ENCODE measurements around the gene PHF20. TPM values are rescaled to one million over a fixed set of nuclear protein-coding genes. Genes with fewer than 3 reads are reported as not detected.

The PHF20 gene
- total and polyA plus RNA-seq, 2 donors (not counting 3 experiments of a cell fraction or from before 2014, with no cell fraction given), result 25.0 to 45.8 TPM

DNA sequence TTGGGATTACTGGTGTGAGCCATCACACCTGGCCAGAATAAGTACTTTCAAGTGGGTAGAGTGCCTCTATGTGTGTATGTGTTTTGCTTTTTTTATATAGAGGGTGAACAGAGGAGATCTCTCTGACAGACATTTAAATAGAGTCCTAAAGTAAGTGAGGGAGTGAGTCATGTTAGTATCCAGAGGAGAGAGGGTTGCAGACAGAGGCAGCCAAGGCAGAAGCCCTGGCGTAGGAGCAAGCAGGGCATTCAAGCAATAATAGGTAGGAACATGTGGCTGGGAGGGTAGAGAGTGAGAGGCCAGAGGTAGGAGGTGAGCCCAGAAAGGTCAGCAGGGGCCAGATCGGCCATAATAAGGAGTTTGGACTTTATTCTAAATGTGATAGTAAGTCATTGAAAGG is 48.9 kb downstream of the PHF20 start:
- FAIRE-seq (no peak), DNase-seq (ENCODE audit: low read depth, low spot score) (no peak)
- dilution Hi-C loops (cut with MboI; ENCODE audit: extremely low pct_ligation_motif_present, low sequenced_read_pairs), result no loop called here
- intact Hi-C loops (cut with micrococcal nuclease), result no loop called here
- H3K79me2 ChIP-seq (ENCODE audit: control insufficient read depth, insufficient read depth, low read length), result peaks cover 11% of the 10 kb centered on the region
- CTCF ChIA-PET, result interaction anchor here (1.0 kb wide), 1 partner anchor 10 kb away, joined by 3 read pairs; no protein-coding TSS in a partner anchor
- H2AFZ ChIP-seq (ENCODE audit: low read depth, low read length), result no peak overlapping the region
- TF ChIP-seq, protein P1, sequence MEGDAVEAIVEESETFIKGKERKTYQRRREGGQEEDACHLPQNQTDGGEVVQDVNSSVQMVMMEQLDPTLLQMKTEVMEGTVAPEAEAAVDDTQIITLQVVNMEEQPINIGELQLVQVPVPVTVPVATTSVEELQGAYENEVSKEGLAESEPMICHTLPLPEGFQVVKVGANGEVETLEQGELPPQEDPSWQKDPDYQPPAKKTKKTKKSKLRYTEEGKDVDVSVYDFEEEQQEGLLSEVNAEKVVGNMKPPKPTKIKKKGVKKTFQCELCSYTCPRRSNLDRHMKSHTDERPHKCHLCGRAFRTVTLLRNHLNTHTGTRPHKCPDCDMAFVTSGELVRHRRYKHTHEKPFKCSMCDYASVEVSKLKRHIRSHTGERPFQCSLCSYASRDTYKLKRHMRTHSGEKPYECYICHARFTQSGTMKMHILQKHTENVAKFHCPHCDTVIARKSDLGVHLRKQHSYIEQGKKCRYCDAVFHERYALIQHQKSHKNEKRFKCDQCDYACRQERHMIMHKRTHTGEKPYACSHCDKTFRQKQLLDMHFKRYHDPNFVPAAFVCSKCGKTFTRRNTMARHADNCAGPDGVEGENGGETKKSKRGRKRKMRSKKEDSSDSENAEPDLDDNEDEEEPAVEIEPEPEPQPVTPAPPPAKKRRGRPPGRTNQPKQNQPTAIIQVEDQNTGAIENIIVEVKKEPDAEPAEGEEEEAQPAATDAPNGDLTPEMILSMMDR (IDR thresholded peaks at IDR 0.05; ENCODE audit: extremely low read depth in 1 of 2, insufficient read depth in 1 of 2, low read depth in 1 of 2, low read length in 2 of 2), result no peak
- no peak for TF ChIP-seq POLR2A (IDR thresholded peaks at IDR 0.05; ENCODE audit: low read depth, low read length)
- TF ChIP-seq MYC (IDR thresholded peaks at IDR 0.05; ENCODE audit: low read depth, low read length), result no peak
- no peak for TF ChIP-seq GATA2 (IDR thresholded peaks at IDR 0.05; ENCODE audit: insufficient read depth, insufficient read length, low read depth, low read length)
- no peak for TF ChIP-seq JUN (IDR thresholded peaks at IDR 0.05; ENCODE audit: borderline replicate concordance, insufficient read depth, insufficient read length, low read depth)
- TF ChIP-seq FOS (IDR thresholded peaks at IDR 0.05; ENCODE audit: borderline replicate concordance, insufficient read depth, low read length), result no peak
- TF ChIP-seq MAX (IDR thresholded peaks at IDR 0.05; ENCODE audit: insufficient read depth, insufficient read length), result no peak
- TF ChIP-seq EZH2 (IDR thresholded peaks at IDR 0.05; ENCODE audit: borderline replicate concordance, low read depth, low read length, severe bottlenecking), result no peak
- no peak for TF ChIP-seq POLR2AphosphoS5 (IDR thresholded peaks at IDR 0.05; ENCODE audit: insufficient read depth, low read depth, low read length)
- no peak overlapping the region for H3K4me2 ChIP-seq (ENCODE audit: insufficient read depth, low read length)
- peaks cover 5% of the 10 kb centered on the region for H3K4me1 ChIP-seq (ENCODE audit: control insufficient read depth, extremely low read depth, insufficient read depth, low read length)
- H3K36me3 ChIP-seq (ENCODE audit: control insufficient read depth in 2 of 2, extremely low read depth in 1 of 2, insufficient read depth in 2 of 2, low read length in 2 of 2), result no peaks in the 10 kb centered on the region
- H3K27ac ChIP-seq (ENCODE audit: insufficient read depth, low read depth, low read length), result no peak overlapping the region
- H3K9ac ChIP-seq (replicated peaks; ENCODE audit: extremely low read depth, insufficient read depth, low read length), result no peak overlapping the region
- POLR2A ChIA-PET, result no interaction called here
- no peaks in the 10 kb centered on the region for H3K9me3 ChIP-seq (replicated peaks; ENCODE audit: control insufficient read depth, insufficient read depth, low read length)
- no peak overlapping the region for H3K4me3 ChIP-seq (replicated peaks in 1 of 3; ENCODE audit: insufficient read depth in 1 of 3, low read depth in 1 of 3, low read length in 3 of 3)
- no TSS peak for BruUV-seq (replicated peaks)
- H3K9me1 ChIP-seq (replicated peaks; ENCODE audit: control insufficient read depth, extremely low read depth, insufficient read depth, low read length), result no peaks in the 10 kb centered on the region
- H3K27me3 ChIP-seq (ENCODE audit: control insufficient read depth in 2 of 2, insufficient read depth in 2 of 2, low read length in 2 of 2), result no peaks in the 10 kb centered on the region
- H4K20me1 ChIP-seq (replicated peaks; ENCODE audit: control insufficient read depth, extremely low read depth, insufficient read depth, low read length), result no peaks in the 10 kb centered on the region
